Heart right ventricle (tissue), 16 donors: ENCODE measurements around the gene ARHGEF37. TPM values are rescaled to one million over a fixed set of nuclear protein-coding genes. Genes with fewer than 3 reads are reported as not detected.
"Not testable (repeated sequence)": the region's sequence is repeated elsewhere in the genome, so short reads cannot be mapped to it uniquely, and the experiment has no call there.

Experiments used
- ATAC-seq, 8 donors: fragments of 200-7000 bp; cut with Tn5 transposase; one replicate each; pipeline ENCODE4 v1.9.1; 2020; ENCODE audit warnings: mild to moderate bottlenecking in 8 of 8, moderate library complexity in 8 of 8, moderate number of reproducible peaks in 1 of 8
- DNase-seq, 2 donors: peaks; one replicate each; pipeline ENCODE4 v3.0.0-alpha.2; 2020
- H3K27ac ChIP-seq, 10 donors: fragments of 200-600 bp; sonication (generic) in 2 of 10; one replicate each; pipeline versions ENCODE4 v1.5.0 to v1.8.0; 2020 to 2022; ENCODE audit warnings: mild to moderate bottlenecking in 3 of 10
- H3K27me3 ChIP-seq, 7 donors: fragments of 200-600 bp; one replicate each; pipeline ENCODE4 v1.8.0; 2021 to 2022; ENCODE audit warnings: mild to moderate bottlenecking in 2 of 7
- H3K36me3 ChIP-seq, 9 donors: fragments of 200-600 bp; sonication (generic) in 1 of 9; one replicate each; pipeline versions ENCODE4 v1.5.0 to v1.8.0; 2020 to 2022; ENCODE audit warnings: mild to moderate bottlenecking in 2 of 9
- H3K4me1 ChIP-seq, 9 donors: fragments of 200-600 bp; sonication (generic) in 1 of 9; one replicate each; pipeline versions ENCODE4 v1.5.0 to v1.8.0; 2020 to 2022; ENCODE audit warnings: mild to moderate bottlenecking in 4 of 9
- H3K4me3 ChIP-seq, 10 donors: fragments of 200-600 bp; sonication (generic) in 2 of 10; one replicate each; pipeline versions ENCODE4 v1.5.0 to v1.8.0; 2020 to 2022; ENCODE audit warnings: mild to moderate bottlenecking in 7 of 10, moderate library complexity in 2 of 10
- H3K9me3 ChIP-seq, 11 donors: fragments of 200-600 bp in 10 of 11; sonication (generic) in 2 of 11; one replicate each; pipeline versions ENCODE4 v1.5.0 to v1.8.0; 2013 to 2022; ENCODE audit warnings: mild to moderate bottlenecking in 2 of 11, control low read depth in 1 of 11, moderate library complexity in 1 of 11
- CTCF ChIP-seq, 9 donors: fragments of 200-600 bp; sonication (generic) in 2 of 9; IDR thresholded peaks; one replicate each; pipeline versions ENCODE4 v1.5.0 to v1.8.0; 2021 to 2022; ENCODE audit warnings: antibody characterized with exemption in 9 of 9, mild to moderate bottlenecking in 5 of 9, moderate library complexity in 1 of 9
- WGBS, 2 donors: extraction: QIAGEN DNeasy Blood & Tissue Kit; methylation state at CpG; one replicate each; pipeline ENCODE4 v1.1.7; 2013; ENCODE audit warnings: inconsistent platforms in 1 of 2; 5-methylcytosine and 5-hydroxymethylcytosine counted together
- intact Hi-C, 10 donors: fragments of 100-400 bp; cut with DNase I; formaldehyde crosslinking; loops; one replicate each; pipeline versions ENCODE4 v1.11.1 to v1.14.2; 2022
- polyA plus RNA-seq, 2 donors: library from polyadenylated mRNA; stranded (reverse); fragments of 200-250 nt; gene quantifications; one replicate each; pipeline ENCODE4 v1.2.3, GENCODE V29; 2013
- total RNA-seq, 10 donors: library from RNA; stranded (reverse); fragmentation: NEBNext Ultra II Directional in 3 of 10; extraction: Animal tissue kit (Norgen Biotek cat#: 25700) in 3 of 10; gene quantifications; one replicate each; pipeline versions ENCODE4 v1.2.1 to v1.2.4, GENCODE V29; 2021 to 2023
- donor health status: Arrhythmogenic right ventricular cardiomyopathy.
- donor health status: ischemic (EF 13 %, LVEDD 7.1; RV severe dilation, severe dysfunction).
- donor health status: healthy with polysubstance abuse.
- donor health status: DM: no; HTN: yes; CAD: no.
- donor health status: DM: no; HTN: no; CAD: no.
- donor health status: ischemic (EF 25% LVEDD 6.9; RV normal size, moderate dysfunction).
- donor health status: ischemic (EF 25% LVEDD 5.7; RV mildly dilated, moderate dysfunction).
- donor health status: healthy.
- donor health status: DM: yes; HTN: yes; CAD: no.
- donor health status: Ischemic cardiomyopathy.
- donor health status: ischemic (EF 35%, LVEDD 5.7; RV mildly dilated, moderate dysfunction).
- donor health status: nonischemic (EF 11% LVEDD 7.7; RV severe dilation, severe dysfunction).
- donor health status: DM: yes; HTN: yes; CAD: no.
- donor health status: PGD.
- donor health status: ischemic (EF 29% LVEDD 5.4; RV normal size, mild dysfunction).
- donor health status: nonischemic (EF 23%, LVEDD 6.1; RV moderate dilation, normal function).

ARHGEF37 gene
- total and polyA plus RNA-seq, 12 donors: 4.5 to 31.8 (median 17.1) TPM

GRCh38 chr5:149667829-149668330 lies 86.6 kb downstream of the ARHGEF37 start:
- H3K36me3 ChIP-seq: no peaks in the 10 kb centered on the region
- TF ChIP-seq CTCF (IDR thresholded peaks at IDR 0.05): peak in 1 of 9 donors; percentile 18
- H3K27ac ChIP-seq: peak overlapping the region in 3 of 10 donors; percentile 70 to 80 (median 73)
- ATAC-seq (no peak), DNase-seq (no peak)
- H3K27me3 ChIP-seq: no peaks in the 10 kb centered on the region
- H3K4me3 ChIP-seq: no peak overlapping the region
- H3K9me3 ChIP-seq: peaks cover 0 to 22% (median 0%) of the 10 kb centered on the region in 11 donors
- 58 to 61% methylated on average over 6 of the region's 6 CpGs for WGBS, 2 donors
- peaks cover 3 to 30% (median 22%) of the 10 kb centered on the region in 9 donors for H3K4me1 ChIP-seq
- intact Hi-C loops: loop anchor here in 3 of 10 donors (1.0 to 5.0 kb wide), 2 partner anchors 159 to 160 kb away; no protein-coding TSS in a partner anchor

DNA sequence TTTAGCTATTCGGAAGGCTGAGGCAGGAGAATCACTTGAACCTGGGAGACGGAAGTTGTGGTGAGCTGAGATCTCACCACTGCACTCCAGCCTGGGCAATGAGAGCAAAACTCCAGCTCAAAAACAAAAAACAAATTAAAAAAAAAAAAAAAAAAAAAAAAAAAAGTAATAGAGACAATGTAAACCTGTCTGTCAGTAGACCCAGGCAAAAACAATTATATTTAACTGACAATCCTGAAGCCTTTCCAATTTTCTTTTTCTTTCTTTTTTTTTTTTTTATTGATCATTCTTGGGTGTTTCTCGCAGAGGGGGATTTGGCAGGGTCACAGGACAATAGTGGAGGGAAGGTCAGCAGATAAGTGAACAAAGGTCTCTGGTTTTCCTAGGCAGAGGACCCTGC lies 88.0 kb downstream of the ARHGEF37 start:
- H3K27ac ChIP-seq, ATAC-seq, H3K36me3 ChIP-seq, H3K27me3 ChIP-seq, H3K4me3 ChIP-seq, DNase-seq: not testable (repeated sequence)
- WGBS, 2 donors: 88% methylated on average over 2 of the region's 3 CpGs; no CpG with 5 or more reads in 1 of the 2 donors
- Histone ChIP-seq H3K9me3 (peaks cover 0 to 22% (median 0%) of the 10 kb centered on the region in 11 donors), H3K4me1 (peaks cover 3 to 32% (median 22%) of the 10 kb centered on the region in 9 donors)
- intact Hi-C loops: loop anchor here in 2 of 10 donors (5.0 kb wide), 1 partner anchor 158 kb away; no protein-coding TSS in a partner anchor

DNA sequence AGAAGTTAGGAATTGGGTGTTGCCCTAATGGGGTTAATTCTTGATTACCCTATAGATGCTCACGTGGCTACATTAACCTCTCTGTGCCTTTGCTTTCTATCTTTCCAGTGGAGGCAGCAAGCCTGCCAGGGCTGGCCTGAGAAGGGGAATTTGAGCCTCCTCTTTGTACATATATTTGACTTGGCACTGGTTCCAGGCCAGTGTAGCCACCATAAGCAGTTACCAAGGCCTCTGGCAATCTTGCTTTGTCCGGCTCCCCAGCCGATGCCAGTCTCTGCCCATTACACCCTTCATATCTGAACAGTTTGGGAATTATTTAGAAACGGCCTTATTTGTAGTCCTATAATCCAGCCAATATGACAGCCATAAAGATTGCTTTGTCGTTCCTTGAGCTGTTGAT lies 90.2 kb downstream of the ARHGEF37 start:
- H3K4me3 ChIP-seq: no peak overlapping the region
- peak overlapping the region in 2 of 10 donors; percentile 9 to 13 for H3K27ac ChIP-seq
- ATAC-seq: no peak
- peaks cover 0 to 22% (median 0%) of the 10 kb centered on the region in 11 donors for H3K9me3 ChIP-seq
- DNase-seq: no peak
- peaks cover 0 to 35% (median 18%) of the 10 kb centered on the region in 9 donors for H3K4me1 ChIP-seq
- no peaks in the 10 kb centered on the region for H3K27me3 ChIP-seq
- TF ChIP-seq CTCF (IDR thresholded peaks at IDR 0.05): no peak
- intact Hi-C loops: no loop called here
- no peaks in the 10 kb centered on the region for H3K36me3 ChIP-seq
- WGBS, 2 donors: 73 to 75% methylated on average over 5 of the region's 5 CpGs

- Histone ChIP-seq H3K4me1 (peaks cover 0 to 33% (median 12%) of the 10 kb centered on the region in 9 donors), H3K27ac (no peak overlapping the region), H3K4me3 (no peak overlapping the region), H3K9me3 (peaks cover 0 to 17% (median 0%) of the 10 kb centered on the region in 11 donors), H3K36me3 (no peaks in the 10 kb centered on the region), H3K27me3 (no peaks in the 10 kb centered on the region)
- ATAC-seq (no peak), DNase-seq (no peak)
- intact Hi-C loops: no loop called here
- 76 to 81% methylated on average over 7 of the region's 7 CpGs for WGBS, 2 donors
- no peak for TF ChIP-seq CTCF (IDR thresholded peaks at IDR 0.05)
These were observed 91.6 kb downstream of the ARHGEF37 start for GRCh38 chr5:149672701-149673476.
